NCI-H510A treated with DMSO at 0.1 percent for 48 hours (cell line): ENCODE results near the gene MMRN2.
"Not testable (repeated sequence)": the region's sequence is repeated elsewhere in the genome, so short reads cannot be mapped to it uniquely, and the experiment has no call there.

ENCODE experiments used
- DNase-seq: peaks from one replicate; lab custom pipeline; 2025; lab: John Stamatoyannopoulos, UW

Gene MMRN2

DNA sequence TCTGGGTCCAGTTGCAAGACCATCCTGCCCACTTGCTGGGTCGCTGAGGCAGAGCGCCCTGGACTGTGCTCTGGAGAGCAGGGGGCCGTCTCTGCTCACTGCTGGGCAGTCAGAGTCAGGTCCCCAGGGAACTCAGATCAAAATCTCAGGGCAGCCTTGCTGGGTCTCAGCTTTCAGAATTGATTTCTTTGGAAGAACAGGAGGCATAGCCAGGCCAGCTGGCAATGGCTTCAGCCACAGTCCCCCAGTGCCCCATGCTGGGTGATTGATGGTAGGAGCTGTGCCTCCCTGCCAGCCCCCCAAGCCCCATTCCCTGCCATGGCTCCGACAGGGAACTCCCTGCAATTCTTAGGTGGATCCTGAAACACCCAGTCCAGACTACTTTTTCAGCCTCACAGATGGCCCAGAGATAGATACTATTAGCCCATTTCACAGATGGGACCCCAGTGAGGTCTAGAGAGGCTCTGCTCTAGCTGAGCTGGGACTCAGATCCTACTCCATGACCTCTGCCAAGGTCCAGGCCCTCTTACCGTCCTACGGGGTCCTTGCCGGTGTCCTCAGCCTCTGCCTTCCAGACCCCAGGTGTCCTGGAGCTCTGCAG is 467 bp downstream of the MMRN2 start:
- no peak for DNase-seq

DNA sequence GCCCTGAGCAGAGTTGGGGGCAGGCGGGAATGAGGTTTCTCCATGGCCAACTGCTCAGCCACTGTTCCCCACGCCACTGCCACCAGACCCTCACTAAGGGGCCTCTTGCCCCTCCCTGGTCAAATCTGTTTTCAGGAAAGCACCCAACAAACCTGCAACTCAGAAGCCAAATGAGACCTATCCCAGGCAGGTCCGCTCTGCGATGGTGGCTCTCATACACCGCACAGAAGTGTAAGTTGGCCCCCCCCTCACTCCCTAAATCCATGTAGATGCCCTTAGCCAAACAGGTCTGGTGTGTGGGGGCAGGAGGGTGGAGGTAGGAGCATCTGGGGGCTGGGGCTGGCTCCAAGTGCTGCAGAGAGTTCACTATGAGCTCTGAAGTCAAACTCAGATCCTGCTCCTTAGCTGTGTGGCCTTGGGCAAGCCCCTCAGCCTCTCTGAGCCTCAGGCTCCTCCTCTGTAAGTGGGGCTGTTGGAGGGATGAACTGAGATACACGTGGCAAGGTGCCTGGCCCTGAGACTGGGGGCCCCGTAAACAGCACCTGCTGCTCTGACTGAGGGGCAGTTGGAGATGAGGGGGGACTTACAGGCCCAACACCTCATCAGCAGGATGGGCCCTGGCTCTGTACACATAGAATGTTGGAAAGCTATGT is 1.1 kb downstream of the MMRN2 start:
- DNase-seq: no peak

DNA sequence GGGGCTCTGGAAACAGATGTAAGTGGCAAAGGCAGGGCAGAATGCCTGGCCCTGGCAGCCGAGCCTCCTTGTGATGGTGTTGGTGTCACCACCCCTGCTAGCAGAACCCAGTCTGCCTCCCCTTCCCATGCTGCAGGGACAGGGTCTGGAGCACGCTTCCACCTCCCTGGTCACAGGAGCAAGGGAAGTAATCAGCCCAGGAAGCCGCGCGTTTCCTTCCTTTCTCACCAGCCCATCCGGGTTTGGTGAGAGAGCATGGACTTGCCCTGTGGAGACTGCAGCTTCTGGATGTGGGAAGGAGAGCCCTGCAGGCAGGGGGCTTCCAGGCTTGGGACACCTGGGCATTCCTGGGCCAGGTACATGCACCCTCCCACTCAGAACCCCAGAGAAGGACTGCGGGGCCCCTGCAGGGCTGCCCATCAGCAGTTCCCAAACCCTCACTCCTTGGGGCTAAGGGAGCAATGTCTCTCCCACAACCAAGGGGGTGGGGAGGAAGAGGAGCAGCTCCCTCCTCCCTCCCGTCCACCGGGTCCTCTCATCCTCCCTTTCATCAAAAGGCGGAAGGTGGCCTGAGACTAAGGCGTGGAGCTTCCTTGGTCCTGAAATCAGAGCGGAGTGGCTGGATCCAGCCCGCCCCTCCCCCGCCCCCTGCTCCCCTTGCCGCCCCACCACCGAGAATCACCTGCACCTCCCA is 1.8 kb downstream of the MMRN2 start:
- DNase-seq: no peak

DNA sequence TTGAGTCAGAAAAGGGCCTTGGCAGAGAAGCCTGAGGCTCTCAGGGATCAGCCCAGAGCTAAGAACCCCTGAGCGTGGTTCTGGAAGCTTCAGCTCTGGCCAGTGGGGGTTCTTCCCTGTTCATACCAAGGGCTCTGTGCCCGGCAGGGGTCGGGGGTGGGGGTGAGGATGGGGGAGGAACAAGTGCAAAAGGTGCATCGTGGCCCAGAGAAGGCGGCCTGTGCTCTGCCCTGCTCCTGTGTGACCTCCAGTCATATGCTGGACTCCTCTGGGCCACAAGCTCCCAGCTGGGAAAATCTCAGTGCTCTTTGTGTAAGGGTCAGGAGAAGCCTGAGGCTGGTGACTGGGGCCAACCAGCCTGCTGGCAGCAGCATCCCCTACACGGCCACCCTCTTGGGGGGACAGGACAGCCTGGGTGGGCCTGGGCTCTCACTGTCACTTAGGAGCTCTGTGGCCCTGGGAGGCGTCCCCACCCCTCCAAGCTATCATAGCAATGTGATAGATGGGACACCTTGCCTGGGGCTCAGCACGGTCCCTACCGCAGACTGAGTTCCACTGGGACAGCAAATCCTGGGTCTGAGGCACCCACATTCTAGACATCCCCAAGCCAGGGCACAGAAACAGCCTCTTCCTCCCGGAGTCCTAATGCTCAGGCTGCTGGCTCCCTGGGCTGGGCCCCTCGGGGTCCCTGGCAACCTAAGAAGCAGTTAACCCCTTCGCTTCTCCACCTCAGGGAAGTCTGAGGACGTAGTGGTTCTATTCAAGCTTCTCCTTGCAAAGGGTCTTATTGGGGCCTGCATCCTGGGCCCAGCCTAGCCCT is 2.5 kb downstream of the MMRN2 start:
- DNase-seq: no peak

- DNase-seq: no peak
These were observed 3.4 kb downstream of the MMRN2 start for GRCh38 chr10:86953747-86954680.

DNA sequence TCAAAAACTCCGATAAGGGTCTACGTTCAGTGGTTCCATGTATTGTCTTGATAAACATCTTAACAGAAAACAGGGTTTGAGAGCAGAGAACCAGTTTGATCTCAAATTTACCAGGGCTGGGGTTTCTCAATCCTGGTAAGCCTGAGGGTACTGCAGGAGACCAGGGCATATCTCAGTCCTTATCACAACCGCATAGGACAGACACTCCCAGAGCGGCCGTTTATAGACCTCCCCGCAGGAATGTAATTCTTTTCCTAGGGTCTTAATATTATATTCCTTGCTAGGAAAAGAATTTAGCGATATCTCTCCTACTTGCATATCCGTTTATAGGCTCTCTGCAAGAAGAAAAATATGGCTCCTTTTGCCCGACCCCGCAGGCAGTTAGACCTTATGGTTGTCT is 4.7 kb downstream of the MMRN2 start:
- DNase-seq: not testable (repeated sequence)

DNA sequence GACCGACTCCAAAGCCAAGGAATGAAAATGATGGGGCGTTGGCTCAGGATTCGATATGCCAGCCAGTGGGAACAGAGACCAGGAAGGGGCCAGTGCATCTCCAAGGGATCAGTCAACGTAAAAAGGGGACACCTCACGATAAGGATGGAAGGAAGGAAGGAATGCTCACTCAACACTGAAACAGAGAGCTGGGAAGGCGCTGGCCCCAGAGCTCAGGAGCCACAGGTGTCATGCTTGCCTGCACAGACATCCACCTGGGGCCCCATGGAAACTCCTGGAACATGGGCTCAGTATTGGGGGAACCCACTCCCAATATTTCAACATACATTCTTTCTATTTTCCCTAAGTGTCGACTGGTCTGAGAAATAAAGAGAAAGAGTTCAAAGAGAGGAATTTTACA is 5.3 kb downstream of the MMRN2 start:
- DNase-seq: no peak

GRCh38 chr10:86951184-86951761 is 6.1 kb downstream of the MMRN2 start:
- DNase-seq: no peak

DNA sequence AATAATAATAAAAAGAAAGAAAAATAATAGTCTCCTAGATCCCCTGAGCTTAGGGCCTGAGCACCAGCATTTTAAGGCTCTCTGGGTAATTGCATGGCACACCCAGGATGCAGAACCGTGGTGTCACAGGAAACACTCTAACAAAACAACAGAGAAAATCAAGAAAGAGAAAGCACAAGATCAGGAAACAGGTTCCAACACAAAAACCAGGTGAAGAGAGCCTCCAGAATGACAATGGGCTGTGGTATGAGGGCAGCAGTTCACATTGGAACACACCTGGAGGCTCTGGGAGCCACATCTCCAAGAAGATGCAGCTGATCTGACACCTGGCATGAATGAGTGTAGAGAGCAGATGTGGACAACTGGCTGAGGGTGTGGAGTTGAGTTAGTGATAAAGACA is 7.1 kb downstream of the MMRN2 start:
- no peak for DNase-seq

DNA sequence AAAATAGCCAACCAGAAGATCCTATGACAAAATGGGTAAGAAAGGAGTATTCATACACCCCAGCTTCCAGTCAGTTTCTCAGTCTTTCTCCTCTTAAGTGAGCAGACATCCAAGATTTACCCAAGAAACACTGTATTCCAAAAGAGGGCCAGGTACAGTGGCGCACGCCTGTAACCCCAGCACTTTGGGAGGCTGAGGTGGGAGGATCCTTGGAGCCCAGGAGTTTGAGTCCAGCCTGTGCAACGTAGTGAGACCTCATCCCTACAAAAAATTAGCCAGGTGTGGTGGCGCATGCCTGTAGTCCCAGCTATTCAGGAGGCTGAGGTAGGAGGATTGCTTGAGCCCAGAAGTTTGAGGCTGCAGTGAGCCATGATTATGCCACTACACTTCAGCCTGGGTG is 9.6 kb downstream of the MMRN2 start:
- not testable (repeated sequence) for DNase-seq

GRCh38 chr10:86946213-86947155 is 10.9 kb downstream of the MMRN2 start:
- peak; percentile 69 for DNase-seq

GRCh38 chr10:86945361-86946212 is 11.8 kb downstream of the MMRN2 start:
- DNase-seq: no peak

- DNase-seq: no peak
These were observed 12.5 kb downstream of the MMRN2 start for GRCh38 chr10:86944907-86945306.

DNA sequence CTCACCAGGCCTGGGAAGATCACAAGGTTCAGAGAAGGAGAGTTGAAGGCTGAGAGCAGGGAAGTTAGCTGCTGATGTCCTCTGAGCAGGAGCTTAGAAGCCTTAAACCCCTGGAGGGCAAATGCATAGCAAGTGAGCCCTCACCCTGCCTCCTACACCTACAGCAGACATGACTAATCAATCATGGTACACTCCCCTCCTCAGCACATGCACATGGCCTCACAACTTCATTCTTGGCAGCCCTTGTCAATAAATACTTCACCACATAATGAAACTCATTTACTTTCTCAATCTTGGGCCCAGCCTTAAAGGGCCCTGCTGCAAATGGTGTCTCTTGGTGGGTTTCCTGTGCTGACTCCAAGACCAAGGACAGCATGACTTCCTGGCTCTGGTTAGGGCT is 12.9 kb downstream of the MMRN2 start:
- DNase-seq: no peak

- DNase-seq: no peak
These were observed 13.4 kb downstream of the MMRN2 start for GRCh38 chr10:86944031-86944419.

DNA sequence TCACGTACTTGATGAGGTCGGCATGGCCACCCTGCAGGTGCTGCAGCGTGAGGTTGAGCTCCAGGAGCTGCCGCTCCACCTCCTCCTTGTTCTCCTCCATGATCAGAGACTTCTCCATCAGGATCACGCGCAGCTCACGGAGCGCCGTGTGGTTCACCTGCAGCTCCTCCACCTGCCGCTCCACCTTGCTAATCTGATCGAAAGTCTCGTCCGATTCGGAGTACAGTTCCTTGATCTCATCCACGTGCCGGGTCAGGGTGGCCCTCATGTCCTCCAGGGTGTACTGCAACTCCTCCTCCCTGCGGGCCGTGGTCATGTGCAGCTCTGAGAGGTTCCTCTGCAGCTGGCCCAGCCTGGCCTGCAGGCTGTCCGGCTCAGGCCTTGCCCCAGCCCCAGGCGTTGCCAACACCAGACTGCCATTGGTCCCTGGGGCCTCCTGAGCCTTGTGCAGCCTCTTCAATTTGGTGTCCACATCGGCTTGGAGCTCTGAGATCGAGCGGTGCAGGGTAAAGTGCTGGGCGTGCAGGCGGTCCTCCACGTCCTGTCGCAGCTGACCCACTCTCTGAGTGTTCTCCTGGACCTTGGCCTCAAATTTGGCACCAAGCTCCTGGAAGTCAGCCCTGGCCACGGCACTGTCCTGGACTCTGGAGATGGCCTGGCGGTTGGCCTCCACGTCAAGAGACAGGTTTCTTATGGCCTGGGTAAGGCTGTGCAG is 13.9 kb downstream of the MMRN2 start:
- DNase-seq: no peak

- no peak for DNase-seq
These were observed 14.7 kb downstream of the MMRN2 start for GRCh38 chr10:86942441-86943315.
